Breast epithelium (tissue), 3 donors: ENCODE results near the gene SLC26A4.

Experiments
- CTCF ChIP-seq, 3 donors: fragments of 450-650 bp; IDR thresholded peaks; one replicate each; pipeline ENCODE4 v1.5.1; 2016 to 2017; ENCODE audit warnings: antibody characterized with exemption in 3 of 3, mild to moderate bottlenecking in 3 of 3, moderate library complexity in 3 of 3
- POLR2AphosphoS5 ChIP-seq, 3 donors: sonication (generic); formaldehyde crosslinking; IDR thresholded peaks; one replicate each; pipeline ENCODE4 v1.6.1; 2017; ENCODE audit warnings: antibody characterized with exemption in 3 of 3

- TF ChIP-seq CTCF (IDR thresholded peaks at IDR 0.05) (no peak), POLR2AphosphoS5 (IDR thresholded peaks at IDR 0.05) (no peak)
These were observed 51.4 kb downstream of the SLC26A4 start for GRCh38 chr7:107712025-107712424.
